K562 (cell line): Measurements from ENCODE around the gene ZNF575. TPM values are rescaled to one million over a fixed set of nuclear protein-coding genes. Genes with fewer than 3 reads are reported as not detected.

Experiments
- ATAC-seq: fragments of 200-7000 bp; cut with Tn5 transposase; 3 replicates; pipeline ENCODE4 v1.9.1; 2020; ENCODE audit warnings: moderate library complexity
- BruUV-seq: library from RNA; stranded (reverse); fragments of 400-500 nt; replicated peaks from 2 replicates; lab custom pipeline; 2021; lab: Mats Ljungman, UMichigan
- CTCF ChIA-PET: fragments of 300-600 bp; formaldehyde crosslinking; extraction: SDS; loops from one replicate; lab custom pipeline; 2021; ENCODE audit warnings: low intra/inter-chr PET ratio; lab: Yijun Ruan, JAX
- POLR2A ChIA-PET: fragments of 300-600, 350-650 bp; sonication (Branson Sonifier 250); formaldehyde crosslinking; extraction: SDS; loops from one replicate; lab custom pipeline; 2021; ENCODE audit warnings: antibody characterized with exemption, inconsistent platforms; lab: Yijun Ruan, JAX
- DNase-seq, 4 experiments: peaks; one replicate each; pipeline versions ENCODE4 v3.0.0 to v3.0.0-alpha.2; 2011 to 2018; ENCODE audit warnings: low spot score in 3 of 4, mixed read lengths in 3 of 4; ENCODE audit errors: extremely low read depth in 1 of 4
- FAIRE-seq: peaks from 2 replicates; lab custom pipeline; 2011; peaks lifted over from hg19 to GRCh38; lab: Jason Lieb, UNC
- H2AFZ ChIP-seq: 2 replicates; pipeline ENCODE4 v1.6.0; 2011; ENCODE audit warnings: low read depth, low read length, control low read depth, inconsistent platforms
- H3K27ac ChIP-seq: fragments of 200-600 bp; 3 replicates; pipeline ENCODE4 v1.8.0; 2011; ENCODE audit warnings: low read depth, mild to moderate bottlenecking, control low read depth, inconsistent platforms, low read length, moderate library complexity, mixed read lengths; ENCODE audit errors: extremely low read depth
- H3K27me3 ChIP-seq, 2 experiments: fragments of 300-600 bp in 1 of 2; 2 replicates in 1 of 2; 3 replicates in 1 of 2; pipeline versions ENCODE4 v1.6.0 to v1.8.0; 2011; ENCODE audit warnings: inconsistent platforms in 2 of 2, low read length in 2 of 2, mild to moderate bottlenecking in 1 of 2, mixed read lengths in 1 of 2, moderate library complexity in 1 of 2; ENCODE audit not compliant: control insufficient read depth in 2 of 2, insufficient read depth in 2 of 2
- H3K36me3 ChIP-seq: fragments of 300-600 bp; 3 replicates; pipeline ENCODE4 v1.8.0; 2011; ENCODE audit warnings: mild to moderate bottlenecking, low read length, inconsistent platforms; ENCODE audit not compliant: control insufficient read depth, insufficient read depth
- H3K4me1 ChIP-seq, 2 experiments: fragments of 200-600 bp in 1 of 2; replicated peaks in 1 of 2; 2 replicates in 1 of 2; 3 replicates in 1 of 2; pipeline versions ENCODE4 v1.5.1 to v1.8.0; 2011; ENCODE audit warnings: inconsistent platforms in 2 of 2, low read length in 2 of 2, mild to moderate bottlenecking in 1 of 2, mixed read lengths in 1 of 2, moderate library complexity in 1 of 2; ENCODE audit not compliant: control insufficient read depth in 2 of 2, insufficient read depth in 2 of 2
- H3K4me2 ChIP-seq: 2 replicates; pipeline ENCODE4 v1.6.1; 2011; ENCODE audit warnings: low read length, control low read depth, inconsistent platforms, mixed read lengths; ENCODE audit not compliant: insufficient read depth
- H3K4me3 ChIP-seq: fragments of 200-600 bp; sonication (generic), shearing (Covaris generic); 2 replicates; pipeline ENCODE4 v1.5.1; 2016; ENCODE audit warnings: control low read depth, inconsistent platforms
- H3K79me2 ChIP-seq: fragments of 200-600 bp; 3 replicates; pipeline ENCODE4 v1.8.0; 2011; ENCODE audit warnings: low read length, inconsistent platforms; ENCODE audit not compliant: control insufficient read depth, insufficient read depth
- H3K9ac ChIP-seq, 2 experiments: 2 replicates each; pipeline versions ENCODE4 v1.6.0 to v1.6.1; 2011; ENCODE audit warnings: low read depth in 2 of 2, low read length in 2 of 2, control low read depth in 1 of 2, inconsistent platforms in 1 of 2, mild to moderate bottlenecking in 1 of 2, mixed read lengths in 1 of 2; ENCODE audit not compliant: insufficient read depth in 1 of 2
- H3K9me1 ChIP-seq: one replicate; pipeline ENCODE4 v1.6.0; 2011; ENCODE audit warnings: inconsistent platforms, mild to moderate bottlenecking, low read length, moderate library complexity; ENCODE audit not compliant: control insufficient read depth, insufficient read depth
- H3K9me3 ChIP-seq: replicated peaks from 2 replicates; pipeline ENCODE4 v1.5.1; 2011; ENCODE audit warnings: low read depth, low read length, inconsistent platforms; ENCODE audit not compliant: control insufficient read depth, insufficient read depth
- H4K20me1 ChIP-seq: replicated peaks from 2 replicates; pipeline ENCODE4 v1.6.1; 2011; ENCODE audit warnings: low read length, inconsistent platforms, mixed read lengths; ENCODE audit not compliant: control insufficient read depth, insufficient read depth
- ADNP ChIP-seq: fragments of 200-800 bp; sonication (Bioruptor generic); IDR thresholded peaks from 2 replicates; pipeline ENCODE4 v1.6.1; 2016; ENCODE audit warnings: missing genetic modification characterization, missing compliant biosample characterization
- BACH1 ChIP-seq: fragments of 200-800 bp; sonication (Bioruptor generic); IDR thresholded peaks from 2 replicates; pipeline ENCODE4 v1.6.1; 2016; ENCODE audit warnings: missing genetic modification characterization, missing compliant biosample characterization
- CTCF ChIP-seq, 3 experiments: IDR thresholded peaks in 2 of 3; conservative IDR thresholded peaks in 1 of 3; 2 replicates each; pipeline ENCODE4 v1.5.1; 2011 to 2012; ENCODE audit warnings: low read length in 3 of 3, mild to moderate bottlenecking in 3 of 3, control low read depth in 2 of 3, improper control_type of control experiment in 1 of 3, inconsistent platforms in 1 of 3, low read depth in 1 of 3, mixed read lengths in 1 of 3, moderate library complexity in 1 of 3; ENCODE audit not compliant: insufficient read depth in 2 of 3
- DIDO1 ChIP-seq: fragments of 450-650 bp; IDR thresholded peaks from 2 replicates; pipeline ENCODE4 v1.6.1; 2016; ENCODE audit warnings: low read depth, missing biosample characterization, missing genetic modification characterization
- E2F1 ChIP-seq: sonication (generic); formaldehyde crosslinking; IDR thresholded peaks from 2 replicates; pipeline ENCODE4 v1.8.1; 2023; ENCODE audit warnings: mild to moderate bottlenecking, missing genetic modification reagents, moderate library complexity
- ETS2 ChIP-seq: IDR thresholded peaks from 2 replicates; pipeline ENCODE4 v1.6.1; 2016; ENCODE audit warnings: borderline replicate concordance, missing genetic modification characterization, mild to moderate bottlenecking, moderate library complexity, missing compliant biosample characterization; ENCODE audit not compliant: poor library complexity, severe bottlenecking
- FOXK2 ChIP-seq, 2 experiments: fragments of 450-650 bp; IDR thresholded peaks in 1 of 2; conservative IDR thresholded peaks in 1 of 2; 2 replicates each; pipeline ENCODE4 v1.6.1; 2016; ENCODE audit warnings: low read depth in 2 of 2, mild to moderate bottlenecking in 1 of 2
- HMBOX1 ChIP-seq: sonication (generic); IDR thresholded peaks from 2 replicates; pipeline ENCODE4 v1.6.1; 2016
- NCOA1 ChIP-seq: fragments of 450-650 bp; IDR thresholded peaks from 2 replicates; pipeline ENCODE4 v1.6.1; 2016; ENCODE audit warnings: low read depth
- NEUROD1 ChIP-seq: fragments of 150-350 bp; IDR thresholded peaks from 2 replicates; pipeline ENCODE4 v1.6.1; 2014; ENCODE audit warnings: borderline replicate concordance, low read length, low read depth; ENCODE audit not compliant: partially characterized antibody
- THAP12 ChIP-seq: fragments of 250-450 bp; sonication (Bioruptor Pico); IDR thresholded peaks from 2 replicates; pipeline ENCODE4 v1.9.0; 2021; ENCODE audit warnings: mild to moderate bottlenecking, inconsistent platforms
- ZNF696 ChIP-seq: fragments of 250-450 bp; sonication (Bioruptor Pico); conservative IDR thresholded peaks from 2 replicates; pipeline ENCODE4 v1.4.0; 2020; ENCODE audit warnings: mild to moderate bottlenecking, moderate library complexity
- WGBS: fragments of 100-300 bp; shearing (Covaris generic); methylation state at CpG from one replicate; pipeline ENCODE4 v1.1.6; 2016; ENCODE audit warnings: low coverage, mixed read lengths; ENCODE audit not compliant: insufficient coverage; ENCODE audit errors: missing lambda C conversion rate; 5-methylcytosine and 5-hydroxymethylcytosine counted together
- in situ Hi-C: fragments of 300-500 bp; cut with MboI; formaldehyde crosslinking; loops from 4 replicates; pipeline ENCODE4 v1.15.0; 2018; ENCODE audit warnings: inconsistent platforms, mixed read lengths
- intact Hi-C: fragments of 100-400 bp; cut with micrococcal nuclease; formaldehyde crosslinking; loops from 2 replicates; pipeline ENCODE4 v1.14.2; 2022
- polyA plus RNA-seq, 8 experiments: library from polyadenylated mRNA; depleted of rRNA in 4 of 8; stranded (reverse) in 5 of 8; unstranded in 3 of 8; fragments of >200 nt; fragmentation: Nextera tagmentation in 2 of 8; fragmentation: Illumina TruSeq in 1 of 8; extraction: Ambion mirVana in 2 of 8; extraction: Trizol in 1 of 8; gene quantifications; 2 replicates each; pipeline versions ENCODE4 v1.2.1 to v1.2.3, GENCODE V29; 2011 to 2014; ENCODE audit warnings: inconsistent platforms in 1 of 8, missing spikeins in 1 of 8
- total RNA-seq, 7 experiments: library from RNA; depleted of rRNA in 6 of 7; stranded (reverse); fragments of >200 nt in 6 of 7; fragmentation: Illumina TruSeq in 2 of 7; extraction: Trizol in 2 of 7; gene quantifications; 2 replicates each; pipeline versions ENCODE4 v1.2.1 to v1.2.3, GENCODE V29; 2011 to 2021; ENCODE audit warnings: low replicate concordance in 1 of 7

Gene ZNF575
- total and polyA plus RNA-seq, 9 of the 15 experiments (the other 6 are each of a cell fraction or from before 2014, with no cell fraction given), result 0.20 to 0.98 (median 0.32) TPM; not detected in 6

GRCh38 chr19:43562226-43562697, 29.3 kb downstream of the ZNF575 start (continued):
- TF ChIP-seq E2F1 (CRISPR knock-in tag), result no peak

GRCh38 chr19:43562698-43563241, 29.8 kb downstream of the ZNF575 start:
- no TSS peak for BruUV-seq
- POLR2A ChIA-PET, result interaction anchor here (0.6 to 3.6 kb wide), 4 partner anchors 8 to 87 kb away, joined by 3 to 19 read pairs (median 5); no protein-coding TSS in a partner anchor
- Histone ChIP-seq H3K36me3 (peaks cover 41% of the 10 kb centered on the region; the same call in 2 of the 3 replicates), H3K4me2 (no peak overlapping the region), H3K4me3 (no peak overlapping the region), H3K9me3 (no peaks in the 10 kb centered on the region), H3K79me2 (no peaks in the 10 kb centered on the region), H3K9me1 (no peaks in the 10 kb centered on the region), H3K27ac (no peak overlapping the region), H3K27me3 (no peaks in the 10 kb centered on the region), H3K4me1 (peaks cover 3 to 4% of the 10 kb centered on the region in 2 experiments; a peak in 4 of 5 replicates), H3K9ac (peak overlapping the region in 1 of 2 experiments; percentile 81; a peak in 2 of 4 replicates), H2AFZ (no peak overlapping the region), H4K20me1 (no peaks in the 10 kb centered on the region; the same call in 1 of the 2 replicates)
- in situ Hi-C loops, result no loop called here
- TF ChIP-seq BACH1 (tag), result no peak
- TF ChIP-seq DIDO1, result no peak
- no peak for TF ChIP-seq NCOA1
- TF ChIP-seq FOXK2 (conservative IDR thresholded peaks at IDR 0.05 in 1 of 2, IDR thresholded peaks at IDR 0.05 in 1 of 2; ENCODE audit: low read depth in 2 of 2), result no peak
- no peak for TF ChIP-seq ZNF696 (CRISPR knock-in tag)
- no peak for TF ChIP-seq THAP12
- no peak for TF ChIP-seq HMBOX1
- no peak for TF ChIP-seq ADNP
- no peak for TF ChIP-seq CTCF (IDR thresholded peaks at IDR 0.05 in 2 of 3, conservative IDR thresholded peaks at IDR 0.05 in 1 of 3; ENCODE audit: insufficient read depth in 2 of 3, low read depth in 1 of 3, low read length in 3 of 3)
- no peak for TF ChIP-seq NEUROD1
- TF ChIP-seq ETS2 (tag), result no peak
- intact Hi-C loops, result no loop called here
- DNase-seq (no peak), FAIRE-seq (no peak), ATAC-seq (no peak)
- 85% methylated on average over 14 of the region's 14 CpGs for WGBS
- CTCF ChIA-PET, result no interaction called here
